Fibroblast of skin of left quadriceps (primary cell): ENCODE measurements around the gene GIGYF2.
A peak's percentile ranks its signal among the peaks of the same experiment; 100 is the strongest.
"Not testable (repeated sequence)": the region's sequence is repeated elsewhere in the genome, so short reads cannot be mapped to it uniquely, and the experiment has no call there.

ENCODE experiments used
- DNase-seq, 2 experiments: peaks; one replicate each; pipeline ENCODE4 v3.0.0-alpha.2; 2013; ENCODE audit warnings: low read depth in 2 of 2

The GIGYF2 gene

DNA sequence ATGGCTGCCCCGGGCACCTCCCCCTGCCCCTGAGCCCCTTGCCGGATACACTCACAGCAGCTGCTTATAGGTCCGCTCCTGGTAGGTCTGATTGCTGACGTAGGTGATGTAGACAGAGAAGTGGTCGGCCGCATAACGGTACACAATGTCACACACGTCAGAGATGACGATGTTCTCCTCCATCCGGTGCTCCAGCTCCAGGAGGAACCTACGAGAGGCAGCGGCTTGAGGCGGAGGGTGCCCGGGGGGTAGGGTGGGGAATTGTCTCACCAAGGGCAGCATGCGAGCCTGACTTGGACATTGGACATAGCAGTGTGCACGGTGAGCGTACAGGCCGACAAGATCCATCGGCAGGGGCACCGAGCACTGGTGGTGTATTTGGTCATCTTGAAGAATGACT lies 195.7 kb downstream of the GIGYF2 start:
- DNase-seq = no peak

DNA sequence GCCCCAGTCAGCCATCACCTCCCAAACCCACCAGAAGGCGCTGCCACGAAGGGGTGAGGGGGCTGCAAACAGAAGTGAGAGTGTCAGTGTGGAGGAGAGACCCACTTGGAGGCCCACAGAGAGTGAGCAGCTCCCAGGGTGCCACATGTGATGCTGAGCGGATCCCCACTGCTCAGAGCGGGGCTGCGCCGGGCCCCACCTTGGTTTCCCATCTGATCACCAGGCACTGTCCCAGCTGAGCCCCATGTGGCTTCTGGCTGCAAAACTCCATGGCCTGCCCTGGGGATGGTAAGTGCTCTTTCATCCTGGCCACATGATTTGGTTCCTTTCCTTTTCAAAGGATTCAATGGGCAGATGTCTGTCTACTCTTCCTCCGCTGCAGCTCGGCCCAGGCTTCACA lies 196.7 kb downstream of the GIGYF2 start:
- no peak for DNase-seq

DNA sequence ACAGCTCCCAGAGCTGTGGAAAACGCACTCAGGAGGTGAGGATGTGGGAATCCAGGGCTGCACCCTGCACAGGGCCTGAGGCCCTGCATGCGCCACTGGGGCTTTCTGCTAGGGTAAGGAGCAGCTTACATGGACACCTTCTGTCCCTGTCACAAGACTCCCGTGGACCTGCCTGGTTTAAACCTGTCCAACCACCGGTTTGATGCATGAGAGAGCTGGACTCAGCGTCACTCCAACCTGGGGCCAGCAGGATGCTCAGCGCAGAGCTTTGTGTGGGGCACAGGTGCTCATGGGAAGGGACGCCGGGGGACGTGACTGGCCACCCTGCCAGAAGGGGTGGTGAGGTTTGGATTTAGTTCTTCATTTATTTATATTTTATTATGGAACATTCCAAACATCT lies 197.1 kb downstream of the GIGYF2 start:
- no peak for DNase-seq

DNA sequence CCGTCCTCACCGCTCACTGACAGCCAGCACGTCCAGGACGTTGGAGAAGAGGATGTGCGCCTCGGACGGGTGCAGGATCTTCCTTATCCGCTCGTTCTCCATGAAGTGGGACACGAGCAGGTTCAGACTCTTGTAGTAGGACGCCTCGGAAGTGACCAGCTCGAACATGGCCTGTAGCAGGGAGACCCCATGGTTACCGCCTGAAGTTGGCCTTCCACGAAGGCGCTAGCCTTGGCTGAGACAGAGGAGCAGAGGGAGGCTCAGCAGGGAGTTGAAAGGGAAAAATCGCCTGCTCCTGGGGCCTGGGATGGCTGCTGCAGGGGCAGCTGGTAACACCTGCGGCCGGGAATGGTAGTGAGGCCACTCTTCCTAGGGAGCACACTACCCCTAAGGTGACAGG lies 197.6 kb downstream of the GIGYF2 start:
- no peak for DNase-seq

DNA sequence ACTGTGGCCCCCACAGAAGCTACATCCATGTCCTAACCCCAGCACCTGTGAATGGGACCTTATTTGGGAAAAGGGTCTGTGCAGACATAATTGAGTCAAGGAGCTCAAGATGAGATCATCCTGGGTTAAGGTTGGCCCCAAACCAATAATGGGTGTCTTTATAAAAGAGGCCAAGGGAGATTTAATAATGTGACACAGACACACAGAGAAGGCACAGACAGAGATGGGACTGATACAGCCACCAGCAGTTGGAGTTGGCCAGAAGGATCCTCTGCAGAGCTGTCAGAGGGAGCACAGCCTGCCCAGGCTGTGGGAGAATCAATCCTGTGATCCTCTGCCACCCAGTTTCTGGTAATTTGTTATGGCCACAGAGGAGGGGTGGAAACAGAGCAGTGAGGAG lies 199.0 kb downstream of the GIGYF2 start:
- DNase-seq = no peak

DNA sequence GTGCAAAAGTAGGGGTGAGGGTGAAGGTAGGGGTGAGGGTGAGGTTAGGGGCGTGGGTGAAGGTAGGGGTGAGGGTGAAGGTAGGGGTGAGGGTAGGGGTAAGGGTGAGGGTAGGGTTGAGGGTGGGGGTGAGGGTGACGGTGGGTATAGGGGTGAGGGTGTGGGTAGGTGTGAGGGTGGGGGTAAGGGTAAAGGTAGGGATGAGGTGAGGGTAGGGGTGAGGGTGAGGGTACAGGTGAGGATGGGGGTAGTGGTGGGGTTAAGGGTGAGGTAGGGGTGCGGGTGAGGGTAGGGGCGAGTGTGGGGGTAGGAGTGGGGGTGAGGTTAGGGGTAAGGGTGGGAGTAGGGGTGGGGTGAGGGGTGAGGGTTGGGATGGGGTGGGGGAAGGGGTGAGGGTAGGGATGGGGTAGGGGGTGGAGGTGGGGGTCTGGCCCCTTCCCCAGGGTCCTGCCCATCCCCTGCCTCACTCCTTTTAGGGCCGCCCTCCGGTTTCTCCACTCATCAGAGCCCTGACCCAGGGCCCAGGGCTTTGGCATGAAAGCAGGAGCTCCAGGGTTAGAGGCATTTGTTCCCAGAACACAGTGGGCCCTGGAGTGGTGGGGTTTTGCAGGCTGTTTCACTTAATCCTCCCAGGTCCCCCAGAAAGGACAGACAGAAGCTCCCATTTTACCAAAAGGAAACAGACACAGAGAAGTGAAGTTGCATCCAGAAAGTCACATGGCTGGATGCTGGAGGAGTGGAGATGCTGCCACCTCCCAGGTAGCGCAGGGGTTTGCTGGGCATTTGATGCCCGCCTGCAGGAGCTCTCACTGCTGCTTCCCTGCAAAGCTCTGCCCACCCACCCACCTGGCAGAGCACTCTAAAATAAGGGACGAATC lies 199.8 kb downstream of the GIGYF2 start:
- no peak for DNase-seq

DNA sequence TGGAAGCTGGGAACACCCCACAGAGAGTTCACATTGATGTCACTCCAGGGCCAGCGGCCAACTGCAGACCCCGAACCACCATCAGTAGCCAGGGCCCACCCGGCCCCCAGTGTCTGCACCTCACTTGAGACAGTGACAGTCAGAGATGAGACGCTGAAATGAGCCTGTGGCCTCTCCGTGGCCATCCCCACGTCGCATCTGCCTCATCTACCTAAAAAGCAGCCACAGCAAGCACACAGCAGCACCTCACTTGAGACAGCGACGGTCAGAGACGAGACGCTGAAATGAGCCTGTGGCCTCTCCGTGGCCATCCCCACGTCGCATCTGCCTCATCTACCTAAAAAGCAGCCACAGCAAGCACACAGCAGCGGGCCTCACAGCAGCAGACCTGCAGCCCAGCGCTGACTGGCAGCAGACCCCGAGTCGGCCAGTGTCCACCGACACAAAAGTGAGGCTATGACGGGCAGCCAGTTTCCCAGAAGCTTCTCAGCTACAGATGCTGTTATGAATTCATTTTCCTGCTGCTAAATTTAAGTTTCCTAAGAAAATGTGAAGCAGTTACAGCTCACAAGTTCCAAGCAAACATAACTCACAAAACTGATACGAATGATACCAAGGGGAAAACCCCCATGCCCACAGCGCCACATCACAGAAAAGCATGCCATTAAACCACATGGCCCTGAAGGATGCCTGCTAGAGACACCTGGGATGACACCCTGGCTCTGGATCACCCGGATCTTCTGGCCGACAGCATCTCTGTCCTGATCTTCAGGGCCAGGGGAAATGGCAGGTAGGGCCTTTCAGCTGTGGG lies 200.7 kb downstream of the GIGYF2 start:
- DNase-seq = no peak

DNA sequence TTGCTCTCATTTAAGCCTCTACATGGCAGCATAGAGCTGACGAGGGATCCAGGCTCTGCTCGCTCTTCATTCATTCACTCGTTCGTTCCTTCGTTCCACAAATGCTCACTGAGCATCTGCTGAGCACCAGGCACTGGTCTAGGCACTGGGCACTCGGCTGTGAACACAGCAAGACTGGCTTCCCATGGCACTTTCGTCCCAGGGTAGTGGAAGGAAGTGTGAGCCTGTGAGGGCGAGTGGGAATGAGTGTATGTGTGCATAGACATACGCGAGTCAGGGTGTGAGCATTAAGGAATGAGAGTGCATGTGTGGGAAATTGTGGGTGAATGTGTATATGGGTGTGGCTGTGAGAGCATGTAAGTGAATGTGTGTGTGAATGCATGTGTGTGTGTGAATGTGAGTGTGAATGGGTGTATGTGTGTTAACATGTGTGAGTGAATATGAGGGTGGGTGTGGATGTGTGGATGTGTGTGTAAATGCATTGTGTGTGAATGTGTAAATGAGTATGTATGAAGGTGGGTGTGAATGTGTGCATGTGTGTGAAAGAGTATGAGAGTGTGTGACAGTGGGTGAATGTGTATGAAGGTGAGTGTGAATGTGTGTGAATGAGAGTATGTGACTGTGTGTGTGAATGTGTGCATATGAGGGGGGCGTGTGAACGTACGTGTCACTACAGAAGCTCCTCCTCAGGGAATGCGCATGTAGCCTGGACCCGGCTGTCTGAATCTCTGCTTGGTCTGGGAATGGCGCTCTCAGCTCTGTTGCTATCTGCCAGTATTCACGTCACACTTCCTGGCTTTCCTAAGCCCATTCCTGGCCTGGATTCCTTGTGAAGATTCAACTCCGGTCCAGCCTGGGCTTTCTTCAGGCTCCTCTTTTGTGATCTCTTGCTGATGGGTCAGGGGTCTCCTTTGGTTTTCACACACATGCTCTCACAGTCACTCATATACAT lies 201.7 kb downstream of the GIGYF2 start:
- peak; percentile 10 to 20 for DNase-seq

DNA sequence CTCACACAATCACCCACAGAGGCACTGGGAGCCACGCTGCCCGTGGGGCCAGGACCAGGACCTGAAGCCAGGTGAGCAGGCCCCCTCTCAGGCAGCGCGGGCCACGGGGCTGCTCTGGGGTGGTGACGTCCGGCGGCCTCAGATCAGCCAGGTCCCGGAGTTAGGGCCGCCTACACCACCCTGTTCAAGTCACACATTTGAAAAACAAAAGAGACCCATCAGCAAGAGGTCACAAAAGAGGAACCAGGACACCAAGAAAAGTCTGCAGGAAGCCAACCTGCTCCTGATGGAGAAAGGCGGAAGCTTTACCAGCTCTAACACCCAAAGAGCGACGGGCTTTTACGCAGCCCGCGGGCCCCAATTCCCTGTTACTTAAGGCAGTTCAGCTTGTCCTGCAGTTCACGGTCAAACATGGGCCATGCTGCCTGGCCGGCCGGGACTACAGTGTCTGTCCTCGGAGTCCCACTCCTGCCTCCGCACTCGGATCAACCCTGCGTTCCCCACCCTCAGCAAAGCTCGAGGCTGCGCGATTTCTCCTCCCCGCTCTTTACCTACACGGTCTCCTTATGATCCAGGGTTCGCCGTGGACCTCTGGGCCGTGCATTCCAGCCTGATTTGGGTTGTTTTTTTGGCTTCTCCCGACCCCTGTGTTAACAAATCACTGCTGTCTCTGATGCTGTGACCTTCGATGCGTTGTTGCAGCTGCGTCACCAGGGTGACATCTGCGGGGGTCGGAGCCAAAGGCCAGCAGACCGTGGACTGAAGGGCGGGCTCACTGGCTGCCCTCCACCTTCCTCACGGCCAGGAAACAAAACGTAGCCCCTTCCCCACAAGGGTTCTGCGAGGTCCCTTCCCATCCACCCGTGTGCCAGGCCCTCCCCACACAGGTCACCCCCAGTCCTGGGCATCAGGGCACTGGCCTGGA lies 203.9 kb downstream of the GIGYF2 start:
- no peak for DNase-seq

DNA sequence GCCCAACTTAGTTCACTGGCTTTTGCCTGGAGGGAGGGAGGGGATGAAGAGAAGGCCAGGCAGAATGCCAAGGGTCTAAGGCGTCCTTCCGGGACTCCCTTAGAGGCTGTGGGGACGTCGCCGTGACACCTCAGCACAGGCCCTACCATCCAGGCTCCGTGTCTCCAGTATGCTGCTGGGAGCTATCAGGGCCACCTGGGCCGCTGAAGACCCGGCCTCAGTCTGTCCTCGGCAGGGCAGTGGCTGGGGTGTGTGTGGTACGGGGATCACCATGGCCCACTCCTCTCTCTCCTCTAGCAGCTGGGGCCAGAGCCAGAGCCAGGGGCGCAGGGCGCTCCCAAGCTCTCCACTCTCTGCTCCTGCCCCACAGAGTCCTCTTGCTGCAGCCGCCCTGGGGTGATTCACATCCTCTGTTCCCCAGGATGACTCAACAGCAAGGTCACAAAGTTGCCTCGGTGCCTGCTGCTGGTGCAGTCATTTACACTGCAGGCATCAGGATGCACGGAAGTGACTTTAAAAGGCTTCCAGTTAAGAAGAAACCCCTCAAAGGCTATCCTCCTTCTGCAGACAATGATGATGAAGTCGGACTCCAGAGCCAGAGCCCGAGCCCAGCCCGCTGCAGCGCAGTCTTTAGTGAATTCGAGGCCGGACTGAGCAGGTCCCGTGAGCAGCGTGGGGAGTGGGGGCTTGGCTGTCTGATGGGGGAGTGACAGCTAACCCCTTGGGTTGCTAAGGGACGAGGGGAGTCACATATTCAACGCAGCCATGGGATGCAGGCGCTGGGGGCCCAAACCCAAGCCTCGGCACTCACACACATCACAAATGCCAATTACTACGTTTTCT lies 204.8 kb downstream of the GIGYF2 start:
- peak; percentile 59 to 60 for DNase-seq

DNA sequence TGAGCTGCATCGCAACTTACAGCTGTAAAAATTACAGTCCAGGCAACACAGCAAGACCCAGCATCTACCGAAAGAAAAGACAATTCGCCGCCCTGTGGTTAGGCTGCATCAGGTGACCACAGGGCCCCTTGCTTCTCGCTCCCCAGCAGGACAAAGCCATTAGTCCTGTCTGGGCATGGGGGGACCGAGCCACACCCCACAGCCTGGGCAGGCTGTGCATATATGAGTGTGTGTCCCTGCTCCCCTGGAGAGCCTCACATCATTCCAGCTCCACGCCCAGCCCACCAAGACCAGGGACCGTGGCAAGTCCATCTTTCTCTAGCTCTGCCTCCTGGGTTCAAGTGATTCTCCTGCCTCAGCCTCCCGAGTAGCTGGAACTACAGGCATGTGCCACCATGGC lies 206.9 kb downstream of the GIGYF2 start:
- DNase-seq = no peak

DNA sequence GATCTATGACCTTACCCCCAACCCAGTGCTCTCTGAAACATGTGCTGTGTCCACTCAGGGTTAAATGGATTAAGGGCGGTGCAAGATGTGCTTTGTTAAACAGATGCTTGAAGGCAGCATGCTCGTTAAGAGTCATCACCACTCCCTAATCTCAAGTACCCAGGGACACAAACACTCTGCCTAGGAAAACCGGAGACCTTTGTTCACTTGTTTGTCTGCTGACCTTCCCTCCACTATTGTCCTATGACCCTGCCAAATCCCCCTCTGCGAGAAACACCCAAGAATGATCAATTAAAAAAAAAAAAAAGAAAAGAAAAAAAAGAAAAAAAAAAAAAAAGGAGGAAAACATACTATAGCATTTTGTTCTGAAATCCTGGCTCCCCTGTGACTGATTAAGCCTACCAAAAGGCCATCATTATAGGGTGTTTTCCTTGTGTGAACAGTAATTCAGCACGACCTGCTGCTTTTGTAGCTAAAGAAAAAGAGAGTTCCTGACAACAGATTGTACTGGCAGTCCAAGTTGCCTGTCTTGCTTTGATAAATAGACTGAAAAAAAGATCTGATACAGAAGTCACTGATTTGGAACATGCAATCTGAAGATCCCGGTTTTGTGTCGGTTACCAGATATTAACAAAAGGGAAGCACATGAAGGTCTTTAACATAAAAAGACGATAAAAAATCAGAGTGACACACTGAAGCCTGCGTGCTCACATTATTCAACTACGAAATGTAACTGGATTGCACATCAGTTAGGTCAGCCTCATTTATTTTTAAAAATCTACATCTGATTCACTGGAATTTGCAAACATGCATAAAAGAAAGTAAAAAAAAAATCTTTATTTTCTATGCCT lies 210.0 kb downstream of the GIGYF2 start:
- not testable (repeated sequence) for DNase-seq

DNA sequence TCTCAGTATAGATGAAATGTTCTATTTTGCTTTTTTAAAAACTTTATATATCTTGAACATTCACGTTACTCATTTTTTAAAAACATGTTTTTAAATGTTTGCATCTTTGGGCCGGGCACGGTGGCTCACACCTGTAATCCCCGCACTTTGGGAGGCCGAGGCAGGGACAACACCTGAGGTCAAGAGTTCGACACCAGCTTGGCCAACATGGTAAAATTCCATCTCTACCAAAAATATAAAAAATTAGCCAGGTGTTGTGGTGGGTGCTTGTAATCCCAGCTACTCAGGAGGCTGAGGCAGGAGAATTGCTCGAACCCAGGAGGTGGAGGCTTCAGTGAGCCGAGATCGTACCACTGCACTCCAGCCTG lies 210.6 kb downstream of the GIGYF2 start:
- not testable (repeated sequence) for DNase-seq

DNA sequence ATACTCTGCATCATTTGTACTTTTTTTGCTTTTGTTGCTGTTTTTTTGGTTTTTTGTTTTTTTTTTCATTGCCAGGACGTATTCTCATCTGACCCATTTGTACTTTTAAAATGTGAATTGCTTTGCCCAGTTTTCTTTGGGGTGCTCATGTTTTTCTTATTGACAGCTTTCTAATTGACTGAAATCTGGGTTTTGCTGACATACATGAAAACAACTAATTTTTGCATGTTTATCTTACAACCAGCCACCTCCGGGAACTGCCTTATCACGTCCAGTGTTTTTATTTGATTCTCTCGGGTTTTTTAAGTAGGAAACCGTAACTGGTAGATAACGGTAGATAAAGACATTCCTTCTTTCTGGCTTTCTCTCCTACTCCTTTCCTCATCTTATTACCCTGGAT lies 211.6 kb downstream of the GIGYF2 start:
- DNase-seq = no peak
